DMS53 treated with DMSO at 0.1 percent for 48 hours (cell line): Measurements from ENCODE around the gene SYCE3.
"Not testable (repeated sequence)": the region's sequence is repeated elsewhere in the genome, so short reads cannot be mapped to it uniquely, and the experiment has no call there.

Source experiments
- DNase-seq: peaks from one replicate; lab custom pipeline; 2025; ENCODE audit not compliant: unreplicated experiment; lab: John Stamatoyannopoulos, UW

Gene SYCE3

DNA sequence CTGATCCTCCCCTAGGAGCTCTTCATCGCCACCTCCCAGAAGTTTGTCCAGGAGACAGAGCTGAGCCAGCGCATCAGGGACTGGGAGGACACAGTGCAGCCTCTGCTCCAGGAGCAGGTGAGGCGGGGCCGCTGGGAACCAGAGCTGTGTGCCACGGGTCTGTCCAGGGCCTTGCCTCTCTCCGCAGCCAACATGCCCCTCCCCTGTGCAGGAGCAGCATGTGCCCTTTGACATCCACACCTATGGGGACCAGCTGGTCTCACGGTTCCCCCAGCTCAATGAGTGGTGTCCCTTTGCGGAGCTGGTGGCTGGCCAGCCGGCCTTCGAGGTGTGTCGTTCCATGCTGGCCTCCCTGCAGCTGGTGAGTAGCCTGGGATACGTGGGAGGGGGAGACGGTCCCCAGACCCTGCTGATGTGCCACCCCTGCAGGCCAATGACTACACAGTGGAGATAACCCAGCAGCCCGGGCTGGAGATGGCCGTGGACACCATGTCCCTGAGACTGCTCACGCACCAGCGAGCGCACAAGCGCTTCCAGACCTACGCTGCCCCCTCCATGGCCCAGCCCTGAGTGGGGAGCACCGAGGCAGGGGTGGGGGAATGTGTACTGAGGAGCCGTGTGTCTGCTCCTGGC lies 39.8 kb downstream of the SYCE3 start:
- no peak for DNase-seq

DNA sequence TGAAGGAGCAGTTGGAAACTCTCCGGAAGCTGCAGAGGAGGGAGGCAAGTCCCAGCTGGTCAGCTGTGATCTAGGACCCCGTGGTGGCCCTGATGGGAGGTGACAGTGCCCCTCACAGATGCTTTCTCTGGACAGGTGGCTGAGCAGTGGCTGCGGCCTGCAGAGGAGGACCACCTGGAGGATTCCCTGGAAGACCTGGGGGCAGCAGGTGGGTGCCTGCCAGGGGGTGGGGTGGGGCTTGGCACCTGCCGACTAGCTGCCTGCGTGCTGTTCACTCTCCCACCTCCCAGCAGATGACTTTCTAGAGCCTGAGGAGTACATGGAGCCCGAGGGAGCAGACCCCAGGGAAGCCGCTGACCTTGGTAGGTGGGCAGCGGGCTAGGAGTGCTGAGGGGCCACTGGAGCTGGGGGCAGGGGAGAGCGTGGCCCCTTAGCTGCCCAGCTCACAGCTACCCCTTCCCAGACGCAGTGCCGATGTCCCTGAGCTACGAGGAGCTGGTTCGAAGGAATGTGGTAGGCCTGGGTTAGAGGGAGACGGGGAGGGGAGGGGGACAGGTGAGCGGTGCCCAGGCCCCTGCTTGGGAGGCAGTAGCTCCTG lies 40.4 kb downstream of the SYCE3 start:
- DNase-seq: no peak

DNA sequence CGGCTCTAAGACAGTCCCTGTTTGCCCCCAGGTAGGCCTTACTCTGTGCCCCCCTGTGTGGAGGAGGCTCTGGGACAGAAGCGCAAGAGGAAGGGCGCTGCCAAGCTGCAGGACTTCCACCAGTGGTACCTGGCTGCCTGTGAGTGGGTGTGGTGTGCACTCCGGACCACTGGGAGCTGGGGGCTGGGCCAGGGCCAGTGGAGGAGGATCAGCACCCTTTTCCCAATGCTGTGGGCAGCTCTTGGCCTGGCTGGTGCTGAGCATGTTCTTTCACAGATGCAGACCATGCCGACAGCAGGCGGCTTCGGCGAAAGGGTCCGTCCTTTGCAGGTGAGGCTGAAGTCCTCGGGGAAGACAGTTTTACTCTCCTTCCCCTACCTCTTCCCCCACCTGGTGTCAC lies 41.0 kb downstream of the SYCE3 start:
- DNase-seq: no peak

DNA sequence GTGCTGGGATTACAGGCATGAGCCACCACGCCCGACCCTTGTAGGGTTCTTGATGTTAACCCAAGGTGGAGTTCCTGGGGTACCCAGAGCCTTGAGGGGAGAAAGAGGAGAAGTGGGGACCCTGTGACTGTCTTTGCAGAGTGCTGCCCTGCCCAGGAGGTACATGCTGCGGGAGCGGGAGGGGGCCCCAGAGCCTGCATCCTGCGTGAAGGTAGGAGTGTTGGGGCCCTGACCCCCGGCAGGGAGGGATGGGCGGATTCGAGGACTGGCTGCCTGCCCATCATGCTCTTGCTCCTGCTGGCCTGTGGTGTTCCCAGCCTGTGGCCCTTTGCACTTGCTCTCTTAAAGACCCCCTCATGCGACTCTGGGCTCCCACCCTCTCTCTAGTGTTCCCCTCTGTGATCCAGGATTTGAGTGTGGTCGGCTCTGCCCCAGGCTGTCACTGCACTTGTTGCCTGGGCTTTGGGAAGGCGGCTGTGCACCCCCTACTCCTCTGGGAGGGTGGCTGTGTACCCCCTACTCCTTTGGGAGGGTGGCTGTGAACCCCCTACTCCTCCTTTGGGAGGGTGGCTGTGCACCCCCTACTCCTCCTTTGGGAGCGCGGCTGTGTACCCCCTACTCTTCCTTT lies 41.8 kb downstream of the SYCE3 start:
- no peak for DNase-seq

DNA sequence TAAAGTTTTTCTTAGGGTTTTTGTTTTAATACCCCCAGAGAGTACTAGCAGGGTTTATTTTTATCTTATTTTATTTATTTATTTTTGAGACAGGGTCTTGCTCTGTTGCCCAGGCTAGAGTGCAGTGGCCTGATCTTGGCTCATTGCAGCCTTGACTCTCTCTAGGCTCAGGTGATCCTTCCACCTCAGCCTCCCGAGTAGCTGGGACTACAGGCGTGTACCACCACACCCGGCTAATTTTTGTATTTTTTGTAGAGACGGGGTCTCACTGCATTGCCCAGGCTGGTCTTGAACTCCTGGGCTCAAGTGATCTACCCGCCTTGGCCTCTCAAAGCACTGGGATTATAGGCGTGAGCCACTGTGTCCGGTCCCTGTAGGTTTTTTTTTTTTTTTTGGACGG lies 42.5 kb downstream of the SYCE3 start:
- DNase-seq: not testable (repeated sequence)

DNA sequence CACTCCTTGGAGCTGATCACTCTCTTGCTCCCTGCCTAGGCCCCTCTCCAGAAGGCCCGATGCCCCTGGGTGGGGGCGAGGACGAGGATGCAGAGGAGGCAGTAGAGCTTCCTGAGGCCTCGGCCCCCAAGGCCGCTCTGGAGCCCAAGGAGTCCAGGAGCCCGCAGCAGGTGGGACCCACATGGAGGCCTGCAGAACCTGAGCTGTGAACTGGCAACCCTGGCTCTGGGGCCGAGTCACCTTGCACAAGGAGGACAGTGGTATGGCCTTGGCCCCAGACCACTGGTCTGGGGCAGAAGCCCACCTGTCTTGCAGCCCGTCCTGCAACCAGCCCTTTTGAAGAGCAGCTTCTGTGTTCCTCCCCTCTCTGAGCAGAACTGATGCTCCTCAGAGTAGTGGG lies 43.6 kb downstream of the SYCE3 start:
- no peak for DNase-seq

DNA sequence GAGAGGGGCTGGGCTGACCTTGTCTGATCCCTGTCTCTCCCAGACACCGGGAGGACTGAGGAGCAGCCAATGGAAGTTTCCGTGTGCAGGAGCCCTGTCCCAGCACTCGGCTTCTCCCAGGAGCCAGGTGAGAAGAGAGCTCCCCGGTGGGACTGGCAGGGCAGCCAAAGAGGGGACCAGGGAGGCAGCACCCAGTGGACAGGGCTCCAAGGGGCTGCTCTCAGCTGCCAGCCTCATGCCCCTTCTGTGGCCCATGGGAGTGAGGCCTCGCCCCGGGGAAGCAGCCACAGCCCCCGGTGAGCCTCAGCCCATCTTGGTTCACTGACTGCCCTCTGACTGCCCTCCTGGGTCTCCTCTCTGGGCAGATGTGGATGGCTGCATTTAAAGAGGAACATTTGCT lies 44.1 kb downstream of the SYCE3 start:
- DNase-seq: no peak

DNA sequence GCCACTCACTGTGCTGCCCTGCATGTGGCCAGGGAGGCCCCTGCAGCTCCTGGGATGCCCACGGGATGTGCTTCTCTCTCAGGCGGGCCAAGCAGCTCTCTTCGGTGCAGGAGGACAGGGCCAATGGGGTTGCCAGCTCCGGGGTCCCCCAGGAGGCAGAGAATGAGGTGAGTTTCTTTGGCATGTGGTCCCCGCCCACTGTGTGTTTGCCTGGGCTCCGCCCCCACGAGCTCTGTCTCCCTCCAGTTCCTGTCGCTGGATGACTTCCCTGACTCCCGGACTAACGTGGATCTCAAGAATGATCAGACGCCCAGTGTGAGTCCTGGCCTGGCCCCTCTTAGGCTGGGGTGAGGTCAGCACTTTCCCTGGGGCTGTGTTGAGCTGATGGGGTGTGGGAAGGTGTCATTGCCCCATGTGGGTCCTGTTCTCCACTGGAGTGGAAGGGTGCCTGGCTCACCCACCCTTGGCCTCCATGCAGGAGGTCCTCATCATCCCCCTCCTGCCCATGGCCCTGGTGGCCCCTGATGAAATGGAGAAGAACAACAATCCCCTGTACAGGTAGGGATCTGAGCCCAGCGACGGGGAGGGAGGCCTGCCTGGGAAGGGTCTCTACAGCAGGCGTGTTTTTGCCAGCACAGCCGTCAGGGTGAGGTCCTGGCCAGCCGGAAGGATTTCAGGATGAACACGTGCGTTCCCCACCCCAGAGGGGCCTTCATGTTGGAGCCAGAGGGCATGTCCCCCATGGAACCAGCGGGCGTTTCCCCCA lies 45.0 kb downstream of the SYCE3 start:
- DNase-seq: no peak

DNA sequence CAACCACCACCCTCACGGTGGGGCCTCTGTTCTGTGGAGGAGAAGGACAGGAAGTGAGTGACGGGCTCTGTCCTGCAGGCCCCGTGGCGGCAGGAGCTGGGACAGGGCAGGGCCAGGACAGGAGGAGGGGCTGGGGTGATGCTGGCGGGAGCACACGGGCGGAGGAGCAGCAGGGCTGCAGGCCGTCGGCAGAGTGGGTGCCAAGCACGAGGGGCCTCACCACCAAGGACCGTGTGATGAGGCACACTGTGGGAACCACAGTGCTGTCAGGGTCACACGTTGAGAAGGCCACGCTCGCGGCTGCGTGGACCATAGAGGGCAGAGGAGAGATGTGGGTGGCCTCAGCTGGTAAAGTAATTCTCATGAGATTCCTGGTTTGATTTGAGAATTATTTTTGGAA lies 45.8 kb downstream of the SYCE3 start:
- DNase-seq: no peak

DNA sequence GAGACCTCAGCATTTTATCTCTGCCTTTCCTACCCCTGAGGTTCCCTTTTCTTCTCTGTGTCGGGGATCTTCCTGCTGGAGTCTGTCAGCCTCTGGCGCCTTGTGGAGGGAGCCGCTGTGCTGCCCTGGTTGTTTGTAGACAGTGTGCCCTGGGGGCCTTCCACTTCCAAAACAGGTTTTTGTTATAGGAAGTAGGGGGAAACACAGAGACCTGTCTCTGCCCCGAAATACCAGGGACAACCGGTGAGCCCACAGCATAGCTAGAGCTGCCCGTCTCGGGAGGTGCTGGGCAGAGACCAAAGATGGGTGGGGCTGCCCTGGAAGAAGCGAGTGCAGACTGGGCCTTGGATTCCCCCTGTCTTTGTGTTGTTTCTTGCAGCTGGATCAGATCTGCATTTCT lies 46.7 kb downstream of the SYCE3 start:
- no peak for DNase-seq

DNA sequence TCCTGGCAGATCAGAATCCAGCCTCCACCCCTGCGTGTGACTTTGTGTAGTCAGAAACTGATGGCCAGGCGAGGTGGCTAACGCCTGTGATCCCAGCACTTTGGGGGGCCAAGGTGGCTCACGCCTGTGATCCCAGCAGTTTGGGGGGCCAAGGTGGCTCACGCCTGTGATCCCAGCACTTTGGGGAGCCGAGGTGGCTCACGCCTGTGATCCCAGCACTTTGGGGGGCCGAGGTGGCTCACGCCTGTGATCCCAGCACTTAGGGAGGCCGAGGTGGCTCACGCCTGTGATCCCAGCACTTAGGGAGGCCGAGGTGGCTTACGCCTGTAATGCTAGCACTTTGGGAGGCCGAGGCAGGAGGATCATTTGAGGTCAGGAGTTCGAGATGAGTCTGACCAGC lies 49.5 kb downstream of the SYCE3 start:
- no peak for DNase-seq

DNA sequence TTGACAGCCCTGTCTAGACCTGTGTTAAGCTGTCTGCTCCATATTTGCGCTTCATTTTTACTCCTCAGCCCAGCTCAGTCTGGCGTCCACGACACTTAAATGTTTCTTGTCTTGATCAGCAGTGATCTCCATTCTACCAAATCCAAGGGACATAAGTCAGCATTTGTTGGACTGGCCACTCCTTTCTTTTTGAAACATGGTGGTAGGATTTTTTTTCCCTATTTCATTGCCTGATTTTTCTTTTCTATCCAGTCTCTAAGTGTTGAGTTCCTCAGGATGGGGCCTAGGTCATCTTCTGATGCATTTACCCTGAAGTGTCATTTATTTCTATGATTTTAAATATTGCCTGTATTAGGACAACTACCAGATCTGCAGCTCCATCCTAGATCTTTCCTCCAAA lies 53.8 kb downstream of the SYCE3 start:
- DNase-seq: no peak

DNA sequence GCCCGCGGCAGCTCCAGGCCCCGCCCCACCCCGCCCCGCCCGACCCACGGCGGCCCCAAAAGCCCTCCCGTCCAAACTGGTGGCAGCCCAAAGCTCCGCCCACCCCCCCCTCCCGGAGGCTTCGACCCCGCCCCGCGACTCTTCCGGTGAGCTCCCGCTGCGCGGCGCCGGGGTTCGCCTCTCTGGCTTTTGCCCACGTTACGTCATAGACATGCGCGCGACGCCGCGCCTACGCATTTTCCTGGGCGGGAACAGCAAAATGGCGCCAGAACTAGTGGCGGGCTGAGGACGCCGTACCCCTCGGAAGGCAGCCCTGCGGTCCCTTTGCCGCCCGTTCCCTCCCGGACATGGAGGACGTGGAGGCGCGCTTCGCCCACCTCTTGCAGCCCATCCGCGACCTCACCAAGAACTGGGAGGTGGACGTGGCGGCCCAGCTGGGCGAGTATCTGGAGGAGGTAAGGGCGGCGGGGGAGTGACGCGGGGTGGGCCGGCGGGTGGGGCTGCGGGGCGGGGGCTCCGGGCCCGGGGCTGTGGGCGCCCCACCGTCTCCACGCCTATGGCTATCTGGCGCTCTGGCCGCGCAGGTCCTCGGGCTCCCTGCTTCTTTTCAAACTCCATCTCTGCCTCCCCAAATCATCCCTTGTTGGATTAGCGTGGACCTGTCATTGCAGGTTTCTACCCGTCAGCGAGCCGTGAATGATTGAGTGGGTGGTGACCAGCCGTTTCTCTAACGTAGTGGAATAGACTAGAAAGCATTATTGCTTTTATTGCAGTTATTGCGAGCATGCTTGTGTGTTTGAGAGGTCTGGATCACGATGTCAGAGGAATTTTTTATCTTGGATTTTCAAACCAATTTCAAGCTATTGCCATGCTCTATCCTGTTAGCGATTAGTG lies 54.5 kb downstream of the SYCE3 start, which contains the start of gene NCAPH2:
Gene NCAPH2, plus strand, starts transcription at position 234 of the 894 bp plus-strand sequence. Its CDS starts 114 bp downstream, at position 348.
- peak; percentile 80 for DNase-seq

DNA sequence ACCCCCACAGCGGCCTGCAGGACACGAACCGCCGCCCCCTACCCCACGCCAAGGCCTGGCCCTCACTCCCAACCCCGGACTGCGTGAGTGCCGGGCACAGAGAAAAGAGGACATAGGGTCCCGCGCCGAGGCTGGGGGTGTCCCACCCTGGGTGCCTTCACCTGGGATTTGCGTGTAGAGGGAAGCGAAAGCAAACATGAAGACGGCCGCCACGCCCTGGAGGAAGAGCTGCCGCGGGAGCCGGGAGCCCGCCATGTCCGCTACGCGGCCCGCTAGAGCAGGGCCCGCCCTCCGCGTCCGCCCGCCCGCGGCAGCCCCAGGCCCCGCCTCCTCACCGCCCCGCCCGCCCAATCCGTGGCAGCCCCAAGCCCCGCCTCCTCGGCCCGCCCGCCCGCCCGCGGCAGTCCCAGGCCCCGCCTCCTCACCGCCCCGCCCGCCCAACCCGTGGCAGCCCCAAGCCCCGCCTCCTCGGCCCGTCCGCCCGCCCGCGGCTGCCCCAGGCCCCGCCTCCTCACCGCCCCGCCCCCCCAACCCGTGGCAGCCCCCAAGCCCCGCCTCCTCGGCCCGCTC lies 55.2 kb downstream of the SYCE3 start, which contains the start of gene LMF2:
Gene LMF2, minus strand, starts transcription at position 282 of the 570 bp plus-strand sequence. Its CDS starts 27 bp downstream, at position 255.
- DNase-seq: peak; percentile 71

DNA sequence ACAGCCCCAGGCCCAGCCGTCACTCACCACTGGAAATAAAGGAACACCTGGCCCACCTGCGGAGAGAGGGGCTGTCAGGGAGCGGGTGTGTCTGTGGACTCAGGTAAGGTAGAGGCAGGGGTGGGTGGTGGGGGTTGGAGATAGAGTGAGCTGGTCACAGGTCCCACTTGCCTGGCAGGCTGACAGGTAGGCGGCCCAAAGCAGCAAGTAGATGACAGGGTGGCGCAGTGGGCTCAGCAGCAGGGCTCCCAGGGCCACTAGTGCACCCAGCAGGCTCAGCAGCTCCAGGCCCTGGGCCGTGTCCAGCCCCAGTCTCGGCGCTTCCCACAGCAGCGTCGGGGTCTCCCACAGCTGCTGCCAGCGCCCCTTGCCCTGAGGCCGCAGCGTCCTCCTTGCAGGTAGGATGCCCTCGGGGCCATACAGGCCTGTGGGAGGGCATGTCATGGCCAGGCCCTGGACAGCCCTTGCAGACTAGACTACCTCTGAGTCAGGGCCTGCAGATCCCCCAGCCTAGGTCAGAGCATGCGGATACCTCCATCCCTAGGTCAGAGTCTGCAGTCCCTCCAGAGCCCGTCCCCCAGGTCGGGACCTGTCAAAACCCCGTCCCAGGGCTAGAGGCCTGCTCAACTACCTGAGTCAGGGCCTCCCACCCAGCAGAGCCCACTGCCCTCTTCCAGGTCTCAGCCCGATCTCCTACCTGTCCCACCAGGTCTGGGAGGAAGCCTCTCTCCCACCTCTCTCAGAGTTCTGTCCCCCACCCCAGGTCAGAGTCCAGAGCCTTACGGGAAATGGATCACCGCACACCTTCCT lies 55.9 kb downstream of the SYCE3 start:
- DNase-seq: no peak

DNA sequence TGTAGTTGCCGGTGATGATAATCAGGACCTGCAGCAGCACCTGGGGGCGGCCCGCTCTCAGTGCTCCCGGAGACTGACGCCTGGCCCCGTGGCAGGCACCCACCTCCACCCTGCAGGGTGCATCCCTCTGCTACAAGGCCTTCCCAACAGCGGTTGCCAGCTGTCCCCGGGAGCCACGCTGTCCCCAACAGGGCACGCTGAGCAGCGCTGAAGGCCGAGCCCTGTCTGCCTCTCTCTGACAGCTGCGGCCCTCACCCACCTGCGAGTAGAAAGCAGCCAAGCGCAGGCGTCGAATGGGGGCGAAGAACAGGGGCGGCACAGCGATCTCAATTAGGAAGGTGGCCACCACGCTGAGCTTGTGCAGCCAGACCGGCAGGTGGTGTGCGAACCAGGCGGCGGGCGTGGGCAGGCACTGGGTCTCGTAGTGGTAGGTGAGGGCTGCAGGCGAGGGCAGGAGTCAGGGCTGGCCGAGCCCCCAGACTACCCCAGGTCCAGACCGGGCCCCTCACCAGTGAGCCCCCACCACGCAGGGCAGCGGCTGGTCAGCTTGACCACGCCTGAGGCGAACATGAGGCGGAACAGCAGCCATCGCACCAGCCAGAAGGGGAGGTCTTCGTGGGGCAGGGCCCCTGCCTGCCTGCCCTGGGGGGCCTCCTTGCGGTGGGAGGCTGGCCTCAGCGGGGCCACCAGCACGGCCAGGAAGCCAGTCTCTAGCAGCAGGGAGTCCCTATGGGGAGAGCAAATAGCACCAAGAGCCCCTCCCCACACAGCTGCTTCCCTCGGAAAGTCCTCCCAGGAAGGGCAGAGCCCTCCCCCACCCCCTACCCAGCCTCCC lies 56.7 kb downstream of the SYCE3 start:
- DNase-seq: no peak

DNA sequence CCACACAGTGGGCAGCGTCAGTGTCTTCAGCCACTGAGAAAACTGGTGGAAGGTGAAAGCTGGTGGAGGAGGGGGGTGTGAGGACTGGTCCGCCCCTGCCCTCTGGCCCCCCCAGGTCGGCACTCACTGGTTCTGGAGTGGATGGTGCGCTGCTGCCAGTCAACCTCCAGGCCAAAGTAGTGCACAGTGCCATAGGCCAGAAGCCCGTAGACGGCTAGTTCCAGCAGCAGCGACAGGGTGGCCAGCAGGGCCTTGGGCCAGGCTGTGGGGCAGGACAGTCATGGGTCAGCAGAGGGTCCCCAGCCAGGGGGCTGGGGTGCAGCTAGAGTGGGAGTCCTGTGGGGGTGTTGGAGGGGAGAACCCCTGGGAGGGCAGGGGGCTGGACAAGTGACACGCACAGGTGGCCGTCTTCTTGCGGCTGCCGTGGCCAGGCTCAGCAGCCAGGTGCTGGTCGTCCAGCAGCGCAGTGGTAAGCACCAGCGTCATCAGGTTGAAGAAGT lies 57.4 kb downstream of the SYCE3 start:
- DNase-seq: no peak
